HG03280 (cell line): Measurements from ENCODE around the gene SPEM3.

ENCODE experiments used
- ATAC-seq: cut with Tn5 transposase; IDR thresholded peaks from one replicate; pipeline ENCODE4 v1.9.1; 2021; ENCODE audit warnings: mild to moderate bottlenecking, moderate library complexity; ENCODE audit not compliant: unreplicated experiment

SPEM3 gene

GRCh38 chr17:7403727-7403976 is 25.0 kb upstream of the SPEM3 start:
- ATAC-seq, result no peak

DNA sequence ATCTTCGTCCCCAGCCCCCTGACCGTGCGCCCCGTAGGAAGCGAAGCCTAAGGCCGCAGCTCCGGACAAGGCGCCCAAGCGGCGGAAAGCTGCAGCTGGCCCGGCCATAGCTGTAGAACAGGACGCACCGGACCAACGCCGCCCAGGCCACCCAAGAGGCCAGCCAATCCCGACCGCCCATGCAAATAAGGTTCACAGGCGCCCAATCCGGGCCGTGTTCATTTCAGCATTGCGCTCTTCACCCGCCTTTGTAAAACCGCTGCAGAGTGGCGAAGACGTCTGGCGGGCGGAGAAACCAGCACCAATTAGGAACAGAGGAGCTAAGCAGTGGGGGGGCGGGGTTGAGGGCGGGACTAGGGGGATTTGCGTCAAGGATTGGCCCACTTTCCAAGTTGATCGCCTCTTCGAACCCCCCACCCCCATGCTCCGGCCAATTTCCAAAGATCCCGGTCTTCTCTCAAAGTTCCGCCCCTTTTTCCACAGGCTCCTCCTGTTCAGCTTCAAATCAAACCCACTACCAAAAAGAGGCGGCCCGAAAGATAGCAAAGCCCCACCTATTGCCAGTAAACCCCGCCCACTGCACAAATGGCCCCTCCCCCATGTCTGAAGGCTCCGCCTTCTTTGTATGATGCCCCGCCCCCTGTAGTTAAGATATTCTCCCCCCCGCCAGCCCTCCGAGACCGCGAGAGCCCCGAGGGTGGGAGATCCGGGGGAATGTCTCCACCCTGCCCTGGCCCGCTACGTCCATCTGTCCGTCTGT is 24.5 kb upstream of the SPEM3 start, which contains the start of gene TMEM256:
Gene TMEM256 (minus strand): TSS at position 121 of the 760 bp plus-strand sequence. CDS start 13 bp downstream, at position 108.
- peak; percentile 93 for ATAC-seq

GRCh38 chr17:7404737-7405349 is 23.8 kb upstream of the SPEM3 start:
- peak; percentile 22 for ATAC-seq

DNA sequence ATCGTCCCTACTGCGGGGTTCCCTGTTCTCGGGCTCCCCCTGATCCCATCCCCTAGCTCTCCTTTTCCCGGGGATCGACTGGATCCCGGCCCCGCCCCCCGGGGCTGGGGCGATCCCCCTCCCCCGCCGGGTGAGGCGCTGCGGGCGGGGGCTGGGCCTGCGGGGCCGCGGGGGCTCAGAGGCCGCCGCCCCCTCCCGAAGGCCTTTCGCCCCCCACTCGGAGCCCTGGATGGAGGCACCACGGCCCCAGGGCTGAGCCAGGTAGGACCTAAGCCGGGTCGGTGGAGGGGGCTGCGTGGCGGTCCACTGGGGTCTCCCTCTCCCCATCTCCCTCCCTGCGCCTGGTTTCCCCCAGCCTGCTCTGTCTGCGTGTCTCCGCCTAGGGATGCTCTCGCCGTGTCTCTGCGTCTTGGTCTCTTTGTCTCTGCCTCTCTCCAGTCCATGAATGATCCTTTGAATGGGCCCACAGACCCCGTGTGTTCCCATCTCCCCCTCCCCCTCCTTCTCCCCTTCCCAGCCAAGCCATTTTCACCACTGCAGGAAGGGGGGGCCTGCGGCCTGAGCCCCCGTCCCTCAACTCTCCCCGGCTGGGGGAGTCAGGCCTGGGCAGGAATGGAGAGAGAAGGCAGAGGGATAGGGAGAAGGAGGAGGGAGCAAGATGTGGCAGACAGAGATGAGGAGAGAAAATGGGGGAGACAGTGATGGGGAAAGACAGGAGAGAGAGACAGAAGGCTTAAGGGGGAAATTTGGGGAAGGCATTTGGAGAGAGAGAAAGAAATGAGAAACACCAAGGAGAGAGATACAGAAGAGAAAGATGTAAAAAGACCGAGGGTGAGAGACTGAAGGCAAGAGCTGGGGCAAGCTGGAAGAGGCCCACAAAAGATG is 23.1 kb upstream of the SPEM3 start:
- no peak for ATAC-seq

DNA sequence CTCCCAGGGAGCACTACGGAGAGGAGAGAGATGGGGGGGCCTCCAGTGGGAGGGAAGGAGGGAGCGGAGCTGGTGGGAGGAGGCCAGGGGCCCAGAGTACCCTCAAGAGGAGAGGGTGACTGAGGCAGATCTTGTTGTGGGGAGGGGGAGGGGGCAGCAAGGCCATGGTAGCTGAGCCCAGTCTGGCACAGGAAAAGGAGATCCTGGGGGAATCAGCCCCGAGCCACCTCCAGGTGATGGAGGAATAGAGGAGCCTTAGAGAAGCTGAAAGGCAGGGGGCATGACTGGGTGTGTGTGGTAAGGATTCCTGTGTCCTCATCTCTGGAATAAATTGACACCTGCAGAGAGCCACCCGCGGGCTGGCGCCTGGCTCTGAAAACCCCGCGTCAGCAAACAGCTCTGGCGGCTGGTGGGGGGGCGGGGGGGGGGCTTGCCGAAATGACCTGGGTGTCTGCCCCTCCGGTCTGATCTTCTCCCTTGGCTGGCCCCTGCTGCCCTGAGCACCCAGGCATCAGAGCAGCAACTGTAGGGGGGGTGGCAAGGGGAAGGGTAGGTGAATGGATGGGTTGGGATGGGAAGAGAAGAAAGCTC is 22.3 kb upstream of the SPEM3 start:
- no peak for ATAC-seq

- ATAC-seq, result no peak
These were observed 21.6 kb upstream of the SPEM3 start for GRCh38 chr17:7407082-7407481.

DNA sequence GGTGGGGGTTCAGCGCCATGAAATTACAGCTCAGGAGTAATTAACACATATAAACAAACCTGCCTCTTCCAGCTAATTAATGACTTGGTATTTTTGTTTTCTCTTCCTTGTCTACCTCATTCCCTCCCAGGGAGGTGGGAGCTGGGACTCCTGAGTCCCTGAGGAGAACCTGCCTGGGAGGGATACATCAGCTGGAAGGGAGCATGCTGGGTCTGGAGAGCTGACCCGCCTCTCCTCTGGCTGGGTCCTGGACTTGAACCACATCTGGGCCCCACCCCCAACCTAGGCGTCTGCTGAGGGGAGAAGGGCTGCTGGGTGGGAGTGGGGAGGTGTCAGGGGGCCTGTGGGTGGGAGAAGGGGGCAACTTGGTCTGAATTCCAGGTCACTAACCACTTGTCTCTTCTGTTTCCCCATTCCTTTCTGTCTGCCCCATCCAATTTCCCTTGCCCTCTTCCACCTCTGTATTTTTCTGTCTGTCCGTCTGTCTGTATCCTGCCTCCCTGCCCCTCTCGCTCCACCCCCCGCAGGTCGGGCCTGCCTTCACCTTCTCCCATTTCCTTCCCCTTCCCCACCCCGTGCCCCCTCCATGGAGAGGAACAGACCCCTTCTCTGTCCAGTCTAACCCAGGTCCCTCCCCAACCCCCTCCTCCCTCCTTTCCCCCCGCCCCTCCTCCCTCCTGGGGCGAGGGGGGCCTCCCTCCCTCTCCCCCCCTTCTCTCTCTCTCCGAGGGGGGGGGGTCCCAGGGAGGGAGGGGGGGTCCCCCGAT is 21.0 kb upstream of the SPEM3 start, which contains the start of gene NLGN2:
Gene NLGN2 (plus strand): TSS at position 361 of the 767 bp plus-strand sequence. CDS start 411 bp downstream, outside the sequence.
- no peak for ATAC-seq

DNA sequence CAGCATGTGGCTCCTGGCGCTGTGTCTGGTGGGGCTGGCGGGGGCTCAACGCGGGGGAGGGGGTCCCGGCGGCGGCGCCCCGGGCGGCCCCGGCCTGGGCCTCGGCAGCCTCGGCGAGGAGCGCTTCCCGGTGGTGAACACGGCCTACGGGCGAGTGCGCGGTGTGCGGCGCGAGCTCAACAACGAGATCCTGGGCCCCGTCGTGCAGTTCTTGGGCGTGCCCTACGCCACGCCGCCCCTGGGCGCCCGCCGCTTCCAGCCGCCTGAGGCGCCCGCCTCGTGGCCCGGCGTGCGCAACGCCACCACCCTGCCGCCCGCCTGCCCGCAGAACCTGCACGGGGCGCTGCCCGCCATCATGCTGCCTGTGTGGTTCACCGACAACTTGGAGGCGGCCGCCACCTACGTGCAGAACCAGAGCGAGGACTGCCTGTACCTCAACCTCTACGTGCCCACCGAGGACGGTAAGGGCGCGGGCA is 20.4 kb upstream of the SPEM3 start:
- ATAC-seq, result no peak

DNA sequence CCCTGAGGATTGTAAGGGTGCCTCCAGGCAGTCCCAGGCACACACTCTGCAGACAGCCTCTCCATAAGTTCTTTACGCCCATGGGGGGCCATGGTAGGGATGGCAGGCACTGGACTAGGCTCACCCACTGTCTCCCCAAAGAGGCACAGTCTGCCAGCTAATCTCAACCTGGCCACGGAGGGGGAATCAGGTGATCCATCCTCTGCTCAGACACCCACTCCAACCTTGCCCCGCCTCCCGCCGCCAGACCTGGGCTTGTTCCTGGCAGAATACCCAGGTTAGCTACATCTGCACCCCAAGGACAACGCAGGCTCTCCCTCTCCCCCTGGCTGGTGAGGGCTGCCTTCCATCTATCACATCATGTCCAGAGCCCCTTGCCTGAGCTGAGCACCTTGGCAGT is 19.8 kb upstream of the SPEM3 start:
- ATAC-seq, result no peak

DNA sequence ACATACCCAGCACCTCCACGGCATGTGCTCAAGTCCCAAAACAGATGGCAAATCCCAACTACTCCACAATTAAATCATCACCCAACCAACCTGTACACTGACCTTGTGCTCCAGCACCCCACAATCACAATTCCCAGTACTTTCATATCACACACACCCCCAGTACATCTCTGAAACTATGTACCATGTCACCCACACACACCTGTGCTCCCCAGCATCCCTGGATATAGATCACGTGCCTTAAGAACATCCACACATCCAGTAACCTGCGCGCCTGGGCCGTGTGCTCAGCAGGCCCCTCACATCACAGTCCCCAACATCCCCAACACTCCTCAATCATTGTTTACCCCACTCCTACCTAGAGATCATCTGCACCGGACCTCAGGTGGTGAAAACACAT is 18.9 kb upstream of the SPEM3 start:
- no peak for ATAC-seq

GRCh38 chr17:7410634-7411426 is 17.8 kb upstream of the SPEM3 start:
- ATAC-seq, result no peak

DNA sequence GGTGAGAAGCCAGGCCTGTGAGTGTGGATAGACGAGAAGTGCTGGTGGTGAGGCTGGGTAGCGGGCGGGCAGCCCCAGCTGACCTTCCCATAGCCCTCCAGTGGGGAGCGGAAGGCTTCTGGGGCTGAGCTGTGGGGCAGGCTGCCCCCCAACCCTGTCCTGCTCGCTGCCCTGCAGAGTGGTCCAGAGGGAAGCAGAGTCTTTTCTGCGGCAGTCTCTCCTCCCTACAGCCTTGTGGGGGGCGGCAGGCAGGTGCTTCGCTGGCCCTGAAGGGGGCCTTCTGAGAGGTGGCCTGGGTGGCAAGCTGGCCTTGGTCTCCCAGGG is 17.3 kb upstream of the SPEM3 start:
- no peak for ATAC-seq

GRCh38 chr17:7413346-7413985 is 15.2 kb upstream of the SPEM3 start:
- no peak for ATAC-seq

DNA sequence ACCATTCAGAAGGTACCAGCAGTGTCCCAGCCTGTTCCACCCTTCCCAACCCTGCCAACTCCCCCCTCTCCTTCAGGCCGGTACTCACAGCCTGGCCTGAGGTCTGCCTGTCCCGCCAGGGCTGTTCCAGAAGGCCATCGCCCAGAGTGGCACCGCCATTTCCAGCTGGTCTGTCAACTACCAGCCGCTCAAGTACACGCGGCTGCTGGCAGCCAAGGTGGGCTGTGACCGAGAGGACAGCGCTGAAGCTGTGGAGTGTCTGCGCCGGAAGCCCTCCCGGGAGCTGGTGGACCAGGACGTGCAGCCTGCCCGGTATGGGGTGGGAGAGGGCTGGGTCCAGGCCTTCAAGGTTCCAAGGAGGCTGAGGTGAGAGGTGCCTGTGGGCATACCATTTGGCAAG is 13.8 kb upstream of the SPEM3 start:
- no peak for ATAC-seq

DNA sequence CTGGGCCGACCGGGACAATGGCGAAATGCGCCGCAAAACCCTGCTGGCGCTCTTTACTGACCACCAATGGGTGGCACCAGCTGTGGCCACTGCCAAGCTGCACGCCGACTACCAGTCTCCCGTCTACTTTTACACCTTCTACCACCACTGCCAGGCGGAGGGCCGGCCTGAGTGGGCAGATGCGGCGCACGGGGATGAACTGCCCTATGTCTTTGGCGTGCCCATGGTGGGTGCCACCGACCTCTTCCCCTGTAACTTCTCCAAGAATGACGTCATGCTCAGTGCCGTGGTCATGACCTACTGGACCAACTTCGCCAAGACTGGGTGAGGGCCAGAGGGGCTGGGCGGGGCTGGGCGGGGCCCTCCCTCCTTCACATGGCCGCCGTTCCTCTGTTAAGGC is 12.9 kb upstream of the SPEM3 start:
- ATAC-seq, result no peak

- no peak for ATAC-seq
These were observed 12.3 kb upstream of the SPEM3 start for GRCh38 chr17:7416323-7416722.

- ATAC-seq, result no peak
These were observed 11.5 kb upstream of the SPEM3 start for GRCh38 chr17:7417056-7417655.

DNA sequence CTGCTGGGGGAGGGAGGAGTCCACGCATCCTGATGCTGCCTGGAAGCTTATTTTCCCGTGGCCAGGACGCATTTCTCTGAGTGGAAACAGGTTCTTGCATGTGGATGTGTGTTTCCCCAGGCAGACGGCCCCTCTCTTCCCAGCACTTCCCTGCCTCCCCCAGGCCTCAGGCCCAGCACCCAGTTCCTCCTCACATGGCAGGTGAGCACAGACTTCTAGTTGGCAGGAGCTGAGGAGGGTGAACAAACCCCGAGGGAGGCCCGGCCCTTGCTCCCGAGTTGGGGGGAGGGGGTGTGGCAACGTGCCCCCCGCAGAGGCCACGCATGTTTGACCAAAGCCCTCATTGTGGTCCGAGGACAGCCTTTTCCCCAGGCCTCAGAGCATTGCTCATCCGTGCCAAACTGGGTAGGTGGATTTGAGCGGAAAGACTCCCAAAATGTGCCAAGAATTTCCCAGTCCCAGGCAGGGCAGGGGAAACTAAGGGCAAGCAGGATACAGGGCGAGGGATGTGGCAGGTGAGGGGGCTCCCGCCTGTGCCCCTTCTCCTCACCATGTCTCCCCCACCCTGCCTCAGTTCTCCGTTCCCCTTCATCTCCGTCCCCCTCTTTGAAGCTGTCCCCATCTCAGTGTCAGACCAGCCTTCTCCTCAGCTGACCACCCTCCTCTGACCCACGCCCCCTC is 10.0 kb upstream of the SPEM3 start:
- no peak for ATAC-seq
